Globus pallidus (tissue), 1 donor: ENCODE results near the gene BICC1.
A peak's percentile ranks its signal among the peaks of the same experiment; 100 is the strongest.

Source experiments
- DNase-seq: peaks from one replicate; pipeline ENCODE4 v3.0.0-alpha.2; 2015; ENCODE audit warnings: low spot score

The BICC1 gene

GRCh38 chr10:58651742-58652141 lies 139.1 kb downstream of the BICC1 start:
- no peak for DNase-seq

- DNase-seq = no peak
Observed at GRCh38 chr10:58653139-58653538, 140.5 kb downstream of the BICC1 start.

DNA sequence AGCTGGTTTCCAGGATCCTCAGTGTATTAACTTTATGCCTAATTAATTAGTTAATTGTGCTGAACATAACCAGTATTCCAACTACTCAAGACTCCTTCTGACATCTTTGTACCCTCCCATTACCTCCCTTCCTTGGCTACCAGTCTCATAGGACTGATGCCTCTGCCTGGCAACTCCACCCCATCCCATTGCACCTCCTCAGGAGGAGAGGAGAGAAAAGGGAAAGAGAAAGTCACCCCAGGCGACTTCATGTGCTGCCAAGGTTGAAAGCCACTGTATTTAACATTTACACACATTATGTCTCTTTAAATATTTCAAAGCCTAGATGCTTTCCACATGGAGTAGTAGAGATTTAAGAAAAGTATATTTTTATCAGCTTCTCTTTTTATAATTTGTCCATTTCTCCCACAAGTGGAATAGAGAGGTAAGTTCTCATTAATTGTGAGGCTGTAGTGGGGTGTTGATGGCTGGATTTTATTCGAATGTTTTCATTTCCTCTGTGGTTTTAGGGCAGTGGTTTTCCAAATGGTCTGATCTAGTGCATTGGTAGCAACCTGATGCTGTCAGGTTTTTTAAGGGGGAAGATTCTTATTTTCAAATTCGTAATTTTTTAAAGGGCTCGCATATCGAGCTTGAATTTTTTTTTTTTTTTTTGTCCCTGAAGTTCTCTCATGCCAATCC lies 148.0 kb downstream of the BICC1 start:
- no peak for DNase-seq

GRCh38 chr10:58661336-58661735 lies 148.7 kb downstream of the BICC1 start:
- DNase-seq = no peak

- no peak for DNase-seq
Observed at GRCh38 chr10:58661902-58662301, 149.2 kb downstream of the BICC1 start.

DNA sequence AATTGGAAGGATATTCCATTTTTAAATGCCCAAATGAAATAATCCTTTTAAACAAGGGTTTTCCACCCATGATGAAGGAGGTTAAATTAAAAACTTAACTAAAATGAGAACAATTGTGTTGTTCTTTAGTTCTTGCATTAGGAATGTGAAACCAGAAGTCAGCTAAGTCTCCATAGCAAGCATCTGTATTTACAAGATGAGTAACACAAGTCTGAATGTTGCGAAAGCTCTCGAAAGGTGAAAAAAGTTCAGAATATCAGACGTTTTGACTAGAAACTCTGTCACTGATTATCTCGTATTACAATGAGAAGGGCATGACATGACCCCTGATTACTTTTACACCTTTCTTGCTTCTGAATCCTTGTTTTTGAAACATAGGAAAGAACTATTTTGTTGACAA lies 149.6 kb downstream of the BICC1 start:
- DNase-seq = no peak

DNA sequence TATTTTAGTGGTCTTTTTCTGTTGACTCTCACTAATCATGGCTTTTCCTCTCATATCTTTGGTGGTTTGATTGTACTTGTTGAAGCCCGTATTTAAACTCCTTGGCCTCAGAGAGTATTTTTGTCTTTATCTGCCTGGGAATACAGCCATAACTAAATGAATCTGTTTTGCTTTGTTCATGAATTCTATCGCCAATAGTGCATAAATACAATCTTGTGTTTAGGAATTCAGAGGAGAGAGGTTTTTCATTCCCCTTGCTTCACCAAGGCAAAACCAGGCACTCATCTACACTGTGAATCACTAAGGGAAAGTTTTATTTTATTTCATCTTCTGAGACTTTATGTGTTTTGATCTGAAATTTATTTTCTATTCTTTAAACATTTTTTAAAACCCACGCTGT lies 152.7 kb downstream of the BICC1 start:
- no peak for DNase-seq

DNA sequence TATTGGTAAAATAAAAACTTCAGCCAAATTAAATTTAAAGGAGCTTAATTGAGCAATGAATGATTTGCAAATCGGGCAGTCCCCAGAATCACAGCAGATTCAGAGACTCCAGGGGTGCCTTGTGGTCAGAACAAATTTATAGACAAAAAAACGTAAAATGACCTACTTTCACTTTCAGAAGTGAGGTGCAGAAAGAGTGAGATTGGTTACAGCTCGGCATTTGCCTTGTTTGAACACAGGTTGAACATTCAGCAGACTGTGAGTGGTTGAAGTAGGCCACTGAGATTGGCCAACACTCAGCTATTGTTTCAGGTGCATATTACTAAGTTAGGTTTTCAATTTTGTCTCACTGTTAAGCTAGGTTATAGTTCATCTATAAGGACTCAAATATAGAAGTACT lies 153.4 kb downstream of the BICC1 start:
- no peak for DNase-seq

GRCh38 chr10:58667658-58668310 lies 155.1 kb downstream of the BICC1 start:
- DNase-seq = no peak

- DNase-seq = no peak
Observed at GRCh38 chr10:58672845-58673244, 160.2 kb downstream of the BICC1 start.

DNA sequence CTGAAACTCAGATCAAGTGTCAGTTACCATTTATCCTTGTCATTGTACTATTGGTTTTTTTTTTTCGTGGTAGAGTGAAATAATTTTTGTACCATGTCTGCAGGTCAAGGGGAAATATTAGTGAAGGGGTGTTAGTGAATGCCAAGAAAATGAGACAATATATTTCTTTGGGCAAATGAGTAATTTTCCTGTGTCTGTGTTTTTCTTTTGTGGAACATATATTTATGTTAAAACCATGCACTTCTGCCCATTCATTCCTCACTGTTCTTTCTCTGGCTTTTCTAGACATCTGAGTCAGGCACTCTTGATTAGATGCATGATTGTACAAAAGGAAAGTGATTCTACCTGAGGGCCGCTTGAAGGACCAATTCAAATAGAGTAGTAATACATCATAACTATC lies 161.6 kb downstream of the BICC1 start:
- DNase-seq = no peak

DNA sequence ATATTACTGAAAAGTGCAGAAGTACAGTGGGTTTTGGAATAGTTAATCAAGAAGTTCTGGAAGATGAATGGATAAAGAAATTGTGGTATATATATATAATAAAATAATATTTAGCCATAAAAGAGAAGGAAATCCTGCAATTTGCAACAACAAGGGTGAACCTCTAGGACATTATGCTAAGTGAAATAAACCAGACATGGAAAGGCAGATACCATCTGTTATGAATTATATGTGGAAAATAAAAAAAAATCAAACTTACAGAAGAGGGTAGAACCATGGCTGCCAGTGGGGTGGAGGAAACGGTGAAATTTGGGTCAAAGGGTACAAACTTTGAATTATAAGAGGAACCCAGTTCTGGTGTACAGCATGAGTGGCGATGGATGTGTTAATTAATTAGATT lies 162.6 kb downstream of the BICC1 start:
- no peak for DNase-seq

GRCh38 chr10:58691528-58691927 lies 178.9 kb downstream of the BICC1 start:
- DNase-seq = no peak

DNA sequence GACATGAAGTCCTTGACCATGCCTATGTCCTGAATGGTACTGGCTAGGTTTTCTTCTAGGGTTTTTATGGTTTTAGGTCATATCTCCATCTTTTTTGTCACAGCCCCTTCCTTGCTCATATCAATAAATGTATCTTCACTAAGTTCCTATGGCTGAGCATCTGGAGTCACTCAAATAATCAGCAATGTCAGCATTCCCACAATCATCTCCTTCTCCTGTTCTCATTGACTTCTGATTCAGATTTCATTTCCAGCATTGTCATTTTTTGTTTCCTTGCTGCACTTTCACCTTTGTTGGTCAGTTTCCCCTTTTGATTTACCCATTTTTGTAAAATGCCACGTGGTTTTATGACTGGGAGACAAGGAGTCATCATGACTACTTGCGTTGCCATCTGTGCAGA lies 181.2 kb downstream of the BICC1 start:
- no peak for DNase-seq

DNA sequence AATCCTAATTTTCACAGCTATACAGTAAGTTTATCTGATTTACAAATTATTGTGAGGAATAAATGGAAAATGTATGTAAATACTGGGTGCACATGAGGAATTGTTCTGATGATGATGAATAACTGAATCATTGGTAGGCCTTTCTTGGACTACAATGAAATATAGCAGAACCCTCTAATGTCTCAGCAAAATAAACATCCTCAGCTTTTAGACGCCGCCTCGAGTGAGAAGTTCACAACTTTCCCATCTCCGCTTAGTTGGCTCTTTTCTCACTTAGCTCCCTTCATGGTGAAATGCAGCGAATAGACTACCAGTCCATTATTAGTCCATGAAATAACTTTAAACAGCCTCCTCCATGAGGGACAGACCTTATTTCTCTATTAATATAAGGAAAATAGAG lies 182.3 kb downstream of the BICC1 start:
- DNase-seq = no peak

- no peak for DNase-seq
Observed at GRCh38 chr10:58696736-58697135, 184.1 kb downstream of the BICC1 start.

- no peak for DNase-seq
Observed at GRCh38 chr10:58697691-58698090, 185.0 kb downstream of the BICC1 start.

- DNase-seq = no peak
Observed at GRCh38 chr10:58698777-58699356, 186.2 kb downstream of the BICC1 start.

GRCh38 chr10:58700591-58700990 lies 187.9 kb downstream of the BICC1 start:
- DNase-seq = no peak

DNA sequence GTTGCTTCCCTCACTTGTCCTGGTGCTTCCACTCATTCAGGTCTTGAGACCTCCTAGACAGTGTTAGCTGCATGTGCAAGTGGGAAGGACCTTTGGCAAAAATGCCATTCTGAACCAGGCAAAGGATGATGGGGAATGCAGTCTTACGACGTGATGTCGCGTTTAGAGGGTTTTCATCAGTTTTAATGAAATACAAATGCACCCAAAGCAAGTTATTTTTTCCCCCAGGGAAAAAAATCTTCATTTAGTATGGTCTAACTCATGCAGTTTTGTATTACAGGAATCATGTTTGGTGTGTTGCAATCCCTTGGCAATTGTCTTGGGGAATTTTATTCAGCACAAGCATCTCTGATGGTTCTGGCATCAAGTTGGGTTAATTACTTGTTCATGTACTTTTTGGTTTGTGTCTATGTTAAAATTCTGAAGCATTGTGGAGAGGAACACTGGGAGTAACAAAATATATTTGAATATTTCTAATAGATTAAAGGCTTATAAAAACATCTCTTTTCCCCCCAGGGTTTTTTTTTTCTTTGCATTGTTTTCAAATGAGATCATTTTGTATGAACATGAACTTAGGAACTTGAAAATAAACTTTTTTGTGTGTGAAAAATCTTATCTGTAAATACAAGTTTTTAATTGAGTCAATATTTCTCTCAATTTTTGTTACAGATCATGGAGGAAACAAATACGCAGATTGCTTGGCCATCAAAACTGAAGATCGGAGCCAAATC lies 188.9 kb downstream of the BICC1 start:
- no peak for DNase-seq

- no peak for DNase-seq
Observed at GRCh38 chr10:58704226-58704625, 191.6 kb downstream of the BICC1 start.

DNA sequence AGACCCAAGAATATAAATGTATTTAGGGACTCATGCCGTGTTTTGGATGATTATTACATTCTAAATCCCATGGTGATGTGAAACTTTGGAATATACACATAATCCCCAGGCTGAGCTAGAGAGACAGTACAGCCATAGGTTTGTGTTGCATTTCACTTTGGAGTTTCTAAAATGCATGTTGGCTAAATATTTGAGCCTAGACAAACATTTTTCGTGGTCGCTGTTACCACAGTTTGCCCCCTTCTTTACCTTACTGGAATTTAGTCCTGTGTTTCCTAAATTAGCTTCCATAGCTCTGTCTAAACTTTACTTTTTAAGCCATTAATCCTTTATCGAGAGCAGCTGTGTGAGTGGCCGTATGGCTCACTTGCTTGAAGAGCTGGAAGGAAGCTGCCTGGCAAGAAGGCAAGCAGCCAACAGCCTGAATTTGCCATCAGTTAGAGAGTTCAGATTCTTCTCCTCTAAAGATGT lies 192.0 kb downstream of the BICC1 start:
- peak; percentile 5 for DNase-seq

DNA sequence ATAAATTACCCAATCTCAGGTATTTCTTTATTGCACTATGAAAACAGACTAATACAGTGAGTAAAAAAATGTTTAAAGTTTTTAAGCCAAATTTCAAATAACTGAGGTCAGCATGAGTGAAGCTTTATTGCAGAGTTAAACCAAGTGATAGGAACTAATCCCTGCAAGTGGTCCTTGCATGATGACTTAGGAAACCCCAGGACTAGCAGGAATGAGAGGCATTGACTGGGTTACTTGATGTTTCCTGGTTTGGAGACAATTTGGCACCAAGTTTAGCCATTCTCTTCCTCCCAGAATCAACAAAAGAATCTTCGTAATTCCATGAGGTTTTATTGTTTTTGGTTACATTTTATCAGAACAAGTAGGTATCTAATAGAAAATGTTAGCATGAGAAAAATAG lies 194.2 kb downstream of the BICC1 start:
- no peak for DNase-seq
